Transverse colon (tissue), 4 donors: ENCODE measurements around the gene MSI2. TPM values are rescaled to one million over a fixed set of nuclear protein-coding genes. Genes with fewer than 3 reads are reported as not detected.

Source experiments
- DNase-seq: peaks from one replicate; pipeline ENCODE4 v3.0.0-alpha.2; 2019
- H3K27ac ChIP-seq, 4 donors: fragments of 200-600 bp; sonication (generic); 2 replicates each; pipeline ENCODE4 v1.5.1; 2016 to 2018; ENCODE audit warnings: inconsistent platforms in 4 of 4
- H3K27me3 ChIP-seq: fragments of 200-600 bp; sonication (generic); 2 replicates; pipeline ENCODE4 v1.5.1; 2017; ENCODE audit warnings: inconsistent platforms
- H3K36me3 ChIP-seq, 4 donors: fragments of 200-600 bp; sonication (generic); 2 replicates each; pipeline ENCODE4 v1.5.1; 2017 to 2019; ENCODE audit warnings: inconsistent platforms in 4 of 4
- H3K4me1 ChIP-seq, 4 donors: fragments of 200-600 bp; sonication (generic); 2 replicates each; pipeline ENCODE4 v1.5.1; 2017 to 2020; ENCODE audit warnings: inconsistent platforms in 4 of 4
- H3K4me3 ChIP-seq, 4 donors: fragments of 200-600 bp; sonication (generic); 1 replicate in 1 of 4; 2 replicates in 3 of 4; pipeline versions ENCODE4 v1.5.1 to v1.6.1; 2017 to 2019; ENCODE audit warnings: inconsistent platforms in 4 of 4
- H3K9me3 ChIP-seq, 2 donors: fragments of 200-600 bp; sonication (generic); 2 replicates each; pipeline ENCODE4 v1.5.1; 2017 to 2019; ENCODE audit warnings: inconsistent platforms in 2 of 2
- EP300 ChIP-seq: sonication (generic); formaldehyde crosslinking; IDR thresholded peaks from one replicate; pipeline ENCODE4 v1.6.1; 2017; ENCODE audit warnings: antibody characterized with exemption, low read depth
- POLR2A ChIP-seq: fragments of 450-650 bp; IDR thresholded peaks from one replicate; pipeline ENCODE4 v1.6.1; 2016; ENCODE audit warnings: antibody characterized with exemption, mild to moderate bottlenecking, moderate library complexity
- POLR2AphosphoS5 ChIP-seq, 3 donors: sonication (generic); formaldehyde crosslinking; IDR thresholded peaks; one replicate each; pipeline ENCODE4 v1.6.1; 2016; ENCODE audit warnings: antibody characterized with exemption in 3 of 3
- WGBS, 2 donors: methylation state at CpG; one replicate each; pipeline ENCODE4 v1.1.5; 2018; ENCODE audit warnings: low coverage in 1 of 2; 5-methylcytosine and 5-hydroxymethylcytosine counted together
- in situ Hi-C, 4 donors: fragments of 200-750 bp; cut with MboI; loops; one replicate each; pipeline versions ENCODE4 v1.15.0 to v1.15.1; 2017; ENCODE audit warnings: low sequenced_read_pairs in 3 of 4, low pct_ligation_motif_present in 1 of 4, low pct_unique_long_range_greater_than_20kb in 1 of 4
- intact Hi-C: fragments of 100-400 bp; cut with DNase I; formaldehyde crosslinking; loops from one replicate; pipeline ENCODE4 v1.15.1; 2023; ENCODE audit warnings: low total_unique reads
- total RNA-seq, 4 donors: library from RNA; depleted of rRNA; stranded (reverse); fragments of >200 nt; gene quantifications; one replicate each; pipeline ENCODE4 v1.1.0, GENCODE V29; 2016
- TF ChIP-seq, protein P1 (sequence below), 5 experiments: fragments of 200-600 bp in 3 of 5; fragments of 450-650 bp in 2 of 5; sonication (generic) in 3 of 5; IDR thresholded peaks; 1 replicate in 2 of 5; 2 replicates in 3 of 5; pipeline ENCODE4 v1.5.1; 2016 to 2017; ENCODE audit warnings: antibody characterized with exemption in 5 of 5, inconsistent platforms in 3 of 5, mild to moderate bottlenecking in 2 of 5, moderate library complexity in 1 of 5

Gene MSI2
- total RNA-seq, 4 donors from 2014 or later: 20.6 to 36.0 (median 29.3) TPM

DNA sequence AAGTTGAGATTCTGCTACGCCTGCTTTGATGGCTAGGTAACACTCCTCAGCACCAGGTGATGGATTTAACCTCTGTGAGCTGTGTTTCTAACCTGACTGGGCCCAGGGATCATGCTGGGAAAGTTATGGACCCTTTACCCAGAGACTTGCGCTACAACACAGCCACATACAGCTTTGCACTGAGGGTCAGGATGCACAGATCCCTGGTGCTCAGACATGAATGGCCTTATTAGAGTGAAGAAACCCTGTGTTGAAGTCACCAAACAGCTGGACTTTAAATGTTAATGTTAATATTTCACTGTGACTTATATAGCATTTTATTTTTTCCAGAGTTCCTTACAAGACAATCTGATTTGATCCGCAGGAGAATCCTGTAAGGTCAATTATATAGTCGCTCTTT lies 114.3 kb downstream of the MSI2 start:
- in situ Hi-C loops: no loop called here
- peaks cover 0 to 6% (median 3%) of the 10 kb centered on the region in 4 donors for H3K4me1 ChIP-seq
- intact Hi-C loops: no loop called here
- H3K27me3 ChIP-seq: no peaks in the 10 kb centered on the region
- no peak overlapping the region for H3K27ac ChIP-seq
- WGBS, 2 donors: 97 to 100% methylated on average over 2 to 4 of the region's 4 CpGs
- no peaks in the 10 kb centered on the region for H3K9me3 ChIP-seq
- no peak for DNase-seq
- H3K36me3 ChIP-seq: no peaks in the 10 kb centered on the region
- H3K4me3 ChIP-seq: no peak overlapping the region
- TF ChIP-seq POLR2A (no peak), POLR2AphosphoS5 (IDR thresholded peaks at IDR 0.05) (no peak), EP300 (no peak)
- TF ChIP-seq, protein P1, sequence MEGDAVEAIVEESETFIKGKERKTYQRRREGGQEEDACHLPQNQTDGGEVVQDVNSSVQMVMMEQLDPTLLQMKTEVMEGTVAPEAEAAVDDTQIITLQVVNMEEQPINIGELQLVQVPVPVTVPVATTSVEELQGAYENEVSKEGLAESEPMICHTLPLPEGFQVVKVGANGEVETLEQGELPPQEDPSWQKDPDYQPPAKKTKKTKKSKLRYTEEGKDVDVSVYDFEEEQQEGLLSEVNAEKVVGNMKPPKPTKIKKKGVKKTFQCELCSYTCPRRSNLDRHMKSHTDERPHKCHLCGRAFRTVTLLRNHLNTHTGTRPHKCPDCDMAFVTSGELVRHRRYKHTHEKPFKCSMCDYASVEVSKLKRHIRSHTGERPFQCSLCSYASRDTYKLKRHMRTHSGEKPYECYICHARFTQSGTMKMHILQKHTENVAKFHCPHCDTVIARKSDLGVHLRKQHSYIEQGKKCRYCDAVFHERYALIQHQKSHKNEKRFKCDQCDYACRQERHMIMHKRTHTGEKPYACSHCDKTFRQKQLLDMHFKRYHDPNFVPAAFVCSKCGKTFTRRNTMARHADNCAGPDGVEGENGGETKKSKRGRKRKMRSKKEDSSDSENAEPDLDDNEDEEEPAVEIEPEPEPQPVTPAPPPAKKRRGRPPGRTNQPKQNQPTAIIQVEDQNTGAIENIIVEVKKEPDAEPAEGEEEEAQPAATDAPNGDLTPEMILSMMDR (IDR thresholded peaks at IDR 0.05): no peak

DNA sequence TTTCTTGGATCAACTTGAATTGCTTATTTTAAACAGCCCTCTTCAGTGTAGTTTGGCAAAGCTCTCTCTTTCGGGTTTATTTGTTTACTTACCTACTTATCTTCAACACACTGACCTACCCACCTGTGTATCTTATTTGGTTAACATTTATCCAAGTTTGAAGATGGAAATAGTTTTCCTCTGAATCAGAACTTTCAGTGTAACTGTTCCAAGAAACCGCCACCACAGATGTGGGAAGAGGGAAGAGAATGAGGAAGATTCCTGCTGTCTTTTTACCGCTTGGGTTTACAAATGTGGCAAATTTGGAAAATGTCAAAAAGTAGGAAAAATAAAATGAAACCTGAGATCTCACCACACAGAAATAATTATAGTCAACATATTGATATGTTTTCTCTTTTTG lies 115.8 kb downstream of the MSI2 start:
- intact Hi-C loops: no loop called here

DNA sequence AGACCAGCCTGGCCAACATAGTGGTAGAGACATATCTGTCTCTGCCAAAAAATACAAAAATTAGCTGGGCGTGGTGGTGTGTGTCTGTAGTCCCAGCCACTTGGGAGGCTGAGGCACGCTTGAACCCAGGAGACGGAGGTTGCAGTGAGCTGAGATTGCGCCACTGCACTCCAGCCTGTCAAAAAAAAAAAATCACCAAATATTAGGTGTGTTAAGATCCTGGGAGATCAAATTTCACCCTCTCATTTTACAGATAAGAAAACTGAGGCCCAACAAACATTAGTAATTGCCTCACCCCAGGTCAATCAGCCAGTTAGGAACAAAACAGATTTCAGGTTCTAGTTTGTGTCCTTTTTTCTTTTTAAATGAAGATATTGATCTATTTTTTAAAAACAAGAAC lies 116.7 kb downstream of the MSI2 start:
- no peak for DNase-seq
- in situ Hi-C loops: no loop called here
- no peaks in the 10 kb centered on the region for H3K27me3 ChIP-seq
- no peak overlapping the region for H3K4me3 ChIP-seq
- H3K27ac ChIP-seq: no peak overlapping the region
- no peaks in the 10 kb centered on the region for H3K36me3 ChIP-seq
- WGBS, 2 donors: 93 to 100% methylated on average over 3 to 4 of the region's 4 CpGs
- no peaks in the 10 kb centered on the region for H3K9me3 ChIP-seq
- peaks cover 0 to 6% (median 3%) of the 10 kb centered on the region in 4 donors for H3K4me1 ChIP-seq
- intact Hi-C loops: no loop called here
- TF ChIP-seq, protein P1 (IDR thresholded peaks at IDR 0.05): no peak
- no peak for TF ChIP-seq POLR2AphosphoS5 (IDR thresholded peaks at IDR 0.05)
- no peak for TF ChIP-seq POLR2A
- no peak for TF ChIP-seq EP300

More for the DNA sequence above, 115.8 kb downstream of the MSI2 start:
- Histone ChIP-seq H3K27me3 (no peaks in the 10 kb centered on the region), H3K4me3 (no peak overlapping the region), H3K27ac (no peak overlapping the region), H3K4me1 (peaks cover 0 to 6% (median 3%) of the 10 kb centered on the region in 4 donors), H3K36me3 (no peaks in the 10 kb centered on the region), H3K9me3 (no peaks in the 10 kb centered on the region)
- TF ChIP-seq, protein P1 (IDR thresholded peaks at IDR 0.05): no peak
- TF ChIP-seq POLR2AphosphoS5 (IDR thresholded peaks at IDR 0.05) (no peak), EP300 (no peak), POLR2A (no peak)
- in situ Hi-C loops: no loop called here
- 51 to 53% methylated on average over 3 of the region's 3 CpGs for WGBS, 2 donors
- no peak for DNase-seq

DNA sequence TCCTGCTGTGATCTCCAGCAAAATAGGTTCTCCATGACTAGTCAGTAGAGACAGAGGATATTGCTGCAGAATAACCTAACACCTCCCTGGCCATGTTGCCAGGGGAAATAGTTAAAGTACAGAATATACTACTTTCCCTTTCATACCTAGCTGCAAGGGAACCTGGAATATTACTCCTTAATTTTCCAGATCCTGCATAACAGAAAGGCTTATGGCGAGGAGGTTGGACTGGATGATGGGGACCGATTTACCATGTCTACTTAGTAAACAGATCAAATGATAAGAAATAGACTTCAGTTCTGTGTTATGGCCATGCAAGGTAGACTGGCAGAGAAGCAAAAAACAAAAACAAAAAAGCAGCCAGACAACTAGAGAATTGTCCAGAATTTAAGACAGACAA lies 117.4 kb downstream of the MSI2 start:
- no peaks in the 10 kb centered on the region for H3K36me3 ChIP-seq
- no peak overlapping the region for H3K27ac ChIP-seq
- TF ChIP-seq, protein P1 (IDR thresholded peaks at IDR 0.05): no peak
- TF ChIP-seq EP300: no peak
- no peak for TF ChIP-seq POLR2A
- no peak for TF ChIP-seq POLR2AphosphoS5 (IDR thresholded peaks at IDR 0.05)
- H3K9me3 ChIP-seq: no peaks in the 10 kb centered on the region
- intact Hi-C loops: no loop called here
- DNase-seq: no peak
- whole genome bisulfite sequencing, 2 donors: 99% methylated on average over 2 of the region's 2 CpGs; no CpG with 5 or more reads in 1 of the 2 donors
- no peaks in the 10 kb centered on the region for H3K27me3 ChIP-seq
- peaks cover 0 to 6% (median 3%) of the 10 kb centered on the region in 4 donors for H3K4me1 ChIP-seq
- in situ Hi-C loops: no loop called here
- H3K4me3 ChIP-seq: no peak overlapping the region
